Measurements from ENCODE around the gene ALKBH2.

Gene ALKBH2

GRCh38 chr12:109093022-109093918, at the start of gene ALKBH2:
TSS of gene ALKBH2 (minus strand) at chr12:109093472. CDS start at chr12:109092786, 686 bp downstream.
- DNase-seq: peak; percentile 93 to 95

- DNase-seq: no peak
Observed at GRCh38 chr12:109140560-109140959, 47.3 kb upstream of the ALKBH2 start.

GRCh38 chr12:109139791-109140190, 46.5 kb upstream of the ALKBH2 start:
- no peak for DNase-seq

GRCh38 chr12:109139360-109139759, 46.1 kb upstream of the ALKBH2 start:
- DNase-seq: no peak

GRCh38 chr12:109137055-109137454, 43.8 kb upstream of the ALKBH2 start:
- no peak for DNase-seq

GRCh38 chr12:109134186-109134917, 41.1 kb upstream of the ALKBH2 start:
- no peak for DNase-seq

GRCh38 chr12:109131154-109132050, 38.1 kb upstream of the ALKBH2 start:
- DNase-seq: no peak

GRCh38 chr12:109130297-109131153, 37.3 kb upstream of the ALKBH2 start:
- no peak for DNase-seq

DNA sequence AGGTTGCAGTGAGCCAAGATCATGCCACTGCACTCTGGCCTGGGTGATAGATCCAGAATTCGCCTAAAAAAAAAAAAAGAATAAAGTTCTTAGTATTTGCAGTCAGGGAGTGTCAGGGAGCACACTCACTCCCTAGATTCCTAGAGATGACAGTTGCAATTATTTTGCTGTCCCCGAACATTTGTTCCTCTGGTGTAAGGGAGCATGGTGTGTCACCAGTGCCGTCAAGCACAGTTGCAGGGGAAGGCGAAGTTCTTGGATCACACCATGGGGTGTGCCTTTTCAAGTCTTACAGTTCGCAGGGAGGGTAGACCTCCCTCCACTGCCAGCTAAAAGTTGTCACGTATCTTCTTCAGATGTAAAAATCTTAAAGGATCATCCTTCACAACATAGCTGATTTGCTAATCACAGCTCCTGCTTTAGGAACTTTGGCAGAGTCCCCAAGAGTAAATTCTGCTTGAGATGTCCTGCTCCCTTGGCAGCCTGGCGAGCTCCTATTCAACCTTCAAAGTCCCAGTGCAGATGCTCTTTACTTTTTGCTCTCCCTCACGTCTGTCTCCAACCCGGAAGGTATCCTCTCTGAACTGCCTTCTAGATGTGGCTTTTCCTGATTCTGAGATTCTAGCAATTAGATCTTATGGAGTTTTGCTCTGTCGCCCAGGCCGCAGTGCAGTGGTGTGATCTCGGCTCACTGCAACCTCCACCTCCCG, 34.4 kb upstream of the ALKBH2 start:
- DNase-seq: no peak

DNA sequence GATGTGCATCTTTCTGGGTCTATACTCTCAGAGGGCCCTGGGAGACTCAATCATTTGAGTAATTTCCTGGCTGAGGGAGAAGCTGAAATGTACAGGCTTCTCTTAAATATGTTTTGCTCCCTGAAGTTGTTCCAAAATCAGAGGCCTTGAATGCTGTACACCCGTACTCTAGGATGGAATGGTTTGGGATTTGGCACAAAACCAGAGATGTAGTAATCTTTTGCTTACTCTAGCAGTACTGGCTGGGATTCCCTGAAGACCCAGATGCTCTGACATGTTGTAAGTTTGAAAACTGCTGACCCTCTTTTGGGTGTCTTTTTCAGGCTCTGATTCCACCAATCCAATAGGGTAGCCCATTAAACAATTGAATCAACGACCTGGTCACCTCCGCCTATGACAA, 33.5 kb upstream of the ALKBH2 start:
- no peak for DNase-seq

DNA sequence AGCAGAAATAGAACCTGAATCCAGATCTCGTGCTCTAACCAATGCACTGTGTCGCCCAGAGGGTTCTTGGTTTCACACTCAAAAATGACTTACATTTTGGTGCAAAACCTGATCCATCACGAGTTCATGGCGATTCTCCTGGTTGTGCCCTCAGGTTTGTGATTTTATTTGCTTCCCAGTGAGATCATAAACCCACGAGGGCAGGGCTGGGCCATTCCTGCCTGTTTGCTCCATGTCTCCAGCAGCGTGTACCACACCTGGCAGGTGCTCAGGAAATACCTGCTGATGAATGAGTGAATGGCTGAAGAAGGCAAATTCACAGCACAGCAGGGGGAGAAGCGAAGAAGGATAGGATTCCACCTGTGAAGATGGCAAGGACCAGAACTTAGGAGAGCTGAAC, 32.5 kb upstream of the ALKBH2 start:
- DNase-seq: no peak

- no peak for DNase-seq
Observed at GRCh38 chr12:109124878-109125648, 31.8 kb upstream of the ALKBH2 start.

DNA sequence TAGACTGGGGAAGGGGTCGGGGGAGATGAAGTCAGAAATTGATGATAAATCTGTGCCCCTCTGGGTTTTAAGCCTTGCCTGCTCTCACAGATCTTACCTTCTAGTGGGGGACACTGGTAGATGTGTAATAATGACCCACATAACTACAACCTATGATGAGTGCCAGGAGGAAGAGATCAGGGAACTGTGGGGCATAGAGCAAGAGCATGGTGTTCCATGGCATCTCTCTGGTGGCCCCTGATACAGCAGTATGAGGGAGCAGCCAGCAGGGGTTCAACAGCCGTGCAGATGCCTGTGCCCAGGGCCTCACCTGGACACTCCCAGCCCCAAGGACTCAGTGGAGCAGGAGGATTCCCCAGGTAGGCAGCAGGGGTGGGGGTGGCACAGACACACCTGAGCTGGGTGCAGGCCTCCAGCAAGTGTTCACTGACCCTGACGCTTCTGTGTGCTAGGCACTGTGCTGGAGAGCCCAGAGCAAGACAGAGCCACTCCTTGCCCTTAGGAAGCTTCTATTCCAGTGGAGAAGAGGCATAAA, 28.1 kb upstream of the ALKBH2 start:
- DNase-seq: no peak

- DNase-seq: no peak
Observed at GRCh38 chr12:109120557-109120956, 27.3 kb upstream of the ALKBH2 start.

GRCh38 chr12:109120095-109120494, 26.8 kb upstream of the ALKBH2 start:
- DNase-seq: no peak

GRCh38 chr12:109116611-109116949, 23.3 kb upstream of the ALKBH2 start:
- DNase-seq: no peak

DNA sequence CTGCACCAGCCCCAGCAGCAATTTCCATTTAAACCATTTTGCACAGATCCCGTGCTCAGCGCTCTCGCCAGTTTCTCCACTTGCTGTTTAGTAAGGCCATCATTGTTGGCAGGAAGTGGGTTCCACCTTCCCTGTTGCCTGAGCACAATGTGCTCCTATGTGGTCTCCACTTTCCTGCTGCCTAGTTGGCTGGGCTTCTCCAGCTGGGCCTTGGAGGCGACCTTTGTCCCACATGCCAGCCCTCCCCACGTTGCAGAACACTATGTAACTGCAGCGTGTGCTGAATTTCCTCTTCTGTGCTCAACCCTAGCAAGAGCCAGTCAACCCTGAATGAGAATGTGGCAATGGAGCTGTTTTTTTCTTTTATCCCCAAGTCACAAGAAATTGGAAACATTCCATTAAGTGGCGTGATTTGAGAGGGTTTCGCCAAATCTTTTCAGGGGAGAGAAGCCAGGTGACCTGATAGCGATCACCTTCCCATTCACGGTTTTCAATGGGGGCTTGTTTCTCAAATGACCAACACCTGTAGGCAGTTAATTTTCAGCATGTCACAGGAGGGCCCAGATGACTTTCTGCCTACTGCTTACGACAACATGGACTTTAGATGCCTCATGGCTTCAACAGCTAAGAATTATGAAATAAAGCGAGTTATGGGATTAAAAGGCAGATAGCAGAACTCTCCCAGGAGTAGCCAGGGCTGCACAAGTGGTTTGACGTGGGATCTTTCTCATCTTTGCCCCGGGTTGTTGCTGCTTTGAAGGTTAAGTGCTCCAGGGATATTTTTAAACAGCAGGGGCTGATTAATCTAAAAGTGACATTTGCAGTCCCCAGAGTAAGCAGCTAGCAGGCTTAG, 22.7 kb upstream of the ALKBH2 start, which contains the start of gene ACACB:
ACACB (plus strand) TSS at position 830 of the 853 bp plus-strand sequence. CDS start 22,819 bp downstream, outside the sequence.
- no peak for DNase-seq

DNA sequence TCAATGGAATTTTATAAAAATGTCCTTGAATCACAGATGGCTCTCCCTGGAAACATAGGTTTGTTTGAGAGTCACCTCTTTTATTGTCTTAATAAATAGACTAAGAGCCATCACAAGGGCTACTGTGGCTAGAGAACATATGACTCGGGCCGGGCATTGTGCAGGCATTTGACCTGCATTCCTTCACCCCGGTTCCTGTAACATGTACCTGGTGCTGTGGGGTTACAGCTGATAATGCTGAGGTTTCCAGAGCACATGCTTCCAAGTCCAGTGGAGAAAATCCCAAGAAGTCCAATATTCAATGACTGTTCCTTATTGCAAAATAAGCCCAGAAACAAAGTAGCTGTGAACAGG, 22.1 kb upstream of the ALKBH2 start:
- DNase-seq: no peak

DNA sequence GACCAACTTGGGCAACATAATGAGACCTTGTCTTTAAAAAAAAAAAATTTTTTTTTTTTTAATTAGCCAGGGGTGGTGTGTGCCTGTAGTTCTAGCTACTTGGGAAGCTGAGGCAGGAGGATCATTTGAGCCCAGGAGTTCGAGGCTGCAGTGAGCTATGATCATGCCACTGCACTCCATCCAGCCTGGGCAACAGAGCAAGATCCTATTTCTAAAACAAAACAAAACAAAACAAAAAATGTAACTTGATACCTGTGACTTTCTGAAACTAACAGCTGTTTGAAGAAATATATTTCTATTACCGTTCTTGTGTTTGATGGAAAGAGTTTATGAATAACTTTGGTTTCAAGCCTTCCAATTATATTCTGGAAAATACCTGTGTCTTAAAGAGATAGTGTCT, 21.4 kb upstream of the ALKBH2 start:
- DNase-seq: no peak
